Stimulated activated CD8-positive, alpha-beta memory T cell treated with anti-CD3 and anti-CD28 coated beads, Interleukin-15, amount 100 ng/mL, for 48 hours (primary cell): ENCODE measurements around the gene IGF1.

Source experiments
- DNase-seq, 2 donors: peaks; one replicate each; pipeline ENCODE4 v3.0.0-alpha.2; 2020; ENCODE audit warnings: low read depth in 2 of 2

IGF1 gene

DNA sequence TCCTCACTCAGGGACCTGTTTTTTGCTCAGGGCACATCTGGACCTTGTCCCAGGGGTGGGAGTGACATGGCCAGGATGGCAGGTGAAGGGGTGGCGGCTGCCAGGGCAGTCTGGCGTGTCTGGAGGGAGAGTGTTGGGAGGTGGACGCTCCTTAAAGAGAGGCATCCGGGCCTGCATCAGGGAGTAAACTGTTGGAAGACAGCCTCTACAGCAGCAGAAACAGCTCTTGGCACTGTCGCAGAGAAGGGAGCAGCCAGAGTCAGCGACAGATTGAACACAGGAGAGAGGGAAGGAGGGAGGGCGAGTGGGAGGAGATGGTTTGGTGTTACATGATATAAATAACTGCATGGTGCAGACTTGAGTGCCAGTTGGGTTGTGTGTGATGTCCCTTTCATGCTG is 52.8 kb downstream of the IGF1 start:
- no peak for DNase-seq

DNA sequence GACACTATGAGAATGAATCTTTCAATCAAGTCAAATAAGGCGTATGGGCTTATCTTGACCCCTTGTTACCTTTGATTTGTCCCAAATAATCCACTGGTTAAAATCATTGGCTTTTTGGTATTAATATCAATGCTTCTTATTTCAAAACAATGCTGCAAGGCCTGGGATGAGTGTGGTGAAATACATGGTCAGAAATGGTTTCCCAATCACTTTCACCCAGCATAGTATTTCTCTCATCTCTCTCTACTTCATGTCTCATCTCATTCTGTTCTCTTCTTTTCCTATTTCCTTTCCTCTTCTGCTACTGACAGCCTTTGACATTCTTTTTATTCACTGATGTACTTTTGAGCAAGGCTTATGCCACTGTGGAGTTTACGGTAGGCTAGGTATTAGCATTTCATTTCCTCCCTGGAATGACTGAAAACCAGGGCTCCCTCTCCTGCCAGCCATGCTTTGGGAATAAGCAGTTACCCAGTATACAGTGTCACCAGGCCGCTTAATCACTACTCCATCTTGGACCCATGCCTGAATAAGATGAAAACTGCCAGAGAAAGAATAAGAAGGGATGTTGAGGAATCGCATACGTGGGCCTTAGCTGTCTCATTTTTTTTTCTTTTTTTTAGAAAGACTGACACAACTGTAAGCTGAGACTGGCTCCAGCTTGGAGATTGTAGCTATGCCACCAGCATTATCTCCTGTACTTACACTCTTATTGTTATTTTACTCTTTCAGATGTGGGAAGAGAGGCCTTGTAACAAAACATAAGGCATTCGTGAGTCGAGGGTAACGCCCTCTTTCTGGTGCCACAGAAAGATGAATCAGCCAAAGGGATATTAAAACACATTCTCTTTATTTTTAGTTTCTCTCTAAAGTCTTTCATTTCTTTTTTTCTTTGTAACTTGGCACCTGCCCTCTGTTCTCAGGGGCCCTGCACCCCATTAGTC is 53.5 kb downstream of the IGF1 start:
- no peak for DNase-seq

DNA sequence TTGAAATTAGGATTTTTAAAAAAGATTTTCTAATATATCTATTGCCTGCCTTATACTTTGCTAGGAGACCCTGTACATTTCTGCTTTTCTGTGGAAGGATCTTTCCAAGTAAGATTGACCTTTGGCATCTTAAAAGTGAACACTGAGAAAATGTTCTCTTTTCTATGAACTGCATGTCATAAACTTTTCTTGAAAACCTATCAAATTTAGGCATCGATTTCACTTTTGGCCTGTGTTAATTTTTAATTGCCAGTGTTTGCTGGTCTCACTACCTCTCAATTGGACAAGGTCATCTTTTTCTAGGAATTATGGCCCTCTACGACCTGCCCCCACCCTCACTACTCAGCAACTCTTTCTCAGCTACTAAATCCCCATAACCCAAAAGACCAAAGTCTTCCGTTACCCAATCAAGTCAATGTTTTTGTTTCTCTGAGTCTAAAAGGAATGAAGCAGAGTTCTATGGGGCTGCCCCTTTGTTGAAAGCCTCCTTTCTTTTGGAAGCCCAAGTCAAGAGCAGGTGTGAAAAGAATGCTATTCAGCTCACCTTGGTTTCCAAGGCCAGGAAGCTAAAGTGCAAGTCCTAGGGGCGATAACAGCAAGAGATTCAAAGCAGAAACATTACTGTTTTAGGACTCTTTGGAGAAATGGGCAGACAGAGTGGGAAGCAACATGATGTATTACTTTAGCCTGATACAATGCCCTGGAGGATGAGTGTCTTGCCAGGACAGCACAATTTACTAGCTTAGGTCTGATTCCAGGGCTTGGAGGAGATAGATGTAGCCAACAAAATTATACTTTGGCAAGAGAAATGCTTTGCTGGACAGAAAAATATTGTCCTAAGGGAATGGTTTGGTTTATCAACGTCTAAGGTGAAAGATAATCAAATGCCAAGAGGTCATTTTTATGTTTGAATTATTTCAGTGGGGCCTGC is 55.0 kb downstream of the IGF1 start:
- DNase-seq = no peak

DNA sequence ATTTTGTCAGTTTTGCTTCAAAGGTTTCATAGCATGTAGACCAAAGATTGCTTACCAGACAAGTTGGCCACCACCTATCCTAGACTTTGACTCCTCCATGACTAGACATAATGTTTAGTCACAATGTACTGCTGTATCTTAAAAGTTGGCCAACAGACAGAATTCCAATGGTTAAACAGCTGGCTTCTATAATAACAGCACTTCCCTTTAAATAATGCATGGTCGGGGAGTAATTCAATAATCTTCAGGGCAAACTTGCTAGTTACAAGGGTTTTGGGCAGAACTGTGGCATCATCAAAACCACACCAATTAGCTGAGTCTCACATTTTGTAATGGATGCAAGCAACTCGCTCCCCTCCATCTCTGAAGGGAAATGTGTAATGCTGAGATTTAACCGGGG is 56.9 kb downstream of the IGF1 start:
- no peak for DNase-seq

DNA sequence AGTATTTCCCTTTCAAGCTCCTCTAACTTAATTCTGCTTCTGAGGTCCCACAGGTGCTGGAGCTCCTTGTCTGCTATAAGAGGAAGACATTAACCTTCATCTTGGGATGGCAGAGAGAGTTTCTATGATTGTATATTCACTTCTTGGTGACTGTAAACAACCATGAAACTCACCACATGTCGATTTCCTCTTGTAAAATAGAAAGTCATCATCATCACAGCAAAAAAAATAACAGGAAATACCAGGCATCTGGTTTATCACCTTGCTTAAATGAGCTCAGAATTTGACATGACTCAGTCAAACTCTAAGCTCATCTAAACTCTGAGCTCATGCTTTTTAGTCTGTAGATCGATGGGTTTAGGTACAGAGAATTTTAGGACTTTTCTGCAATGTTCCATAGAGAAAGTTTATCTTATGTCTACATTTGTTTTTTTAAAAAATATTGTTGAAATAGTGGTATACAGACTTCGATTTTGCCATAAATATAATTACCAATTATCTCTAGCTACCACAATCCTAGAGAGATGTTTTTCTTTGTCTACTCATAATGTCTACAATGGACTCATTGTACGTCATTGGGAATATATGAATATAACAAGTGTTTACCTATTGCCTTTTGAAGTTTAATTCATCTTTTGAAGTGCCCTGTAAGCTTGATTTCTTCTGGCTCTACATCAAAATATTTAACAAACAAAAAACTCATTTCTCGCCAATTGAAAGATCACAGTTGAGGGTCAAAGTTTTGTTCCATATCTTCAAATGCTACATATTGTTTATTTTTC is 58.4 kb downstream of the IGF1 start:
- no peak for DNase-seq

DNA sequence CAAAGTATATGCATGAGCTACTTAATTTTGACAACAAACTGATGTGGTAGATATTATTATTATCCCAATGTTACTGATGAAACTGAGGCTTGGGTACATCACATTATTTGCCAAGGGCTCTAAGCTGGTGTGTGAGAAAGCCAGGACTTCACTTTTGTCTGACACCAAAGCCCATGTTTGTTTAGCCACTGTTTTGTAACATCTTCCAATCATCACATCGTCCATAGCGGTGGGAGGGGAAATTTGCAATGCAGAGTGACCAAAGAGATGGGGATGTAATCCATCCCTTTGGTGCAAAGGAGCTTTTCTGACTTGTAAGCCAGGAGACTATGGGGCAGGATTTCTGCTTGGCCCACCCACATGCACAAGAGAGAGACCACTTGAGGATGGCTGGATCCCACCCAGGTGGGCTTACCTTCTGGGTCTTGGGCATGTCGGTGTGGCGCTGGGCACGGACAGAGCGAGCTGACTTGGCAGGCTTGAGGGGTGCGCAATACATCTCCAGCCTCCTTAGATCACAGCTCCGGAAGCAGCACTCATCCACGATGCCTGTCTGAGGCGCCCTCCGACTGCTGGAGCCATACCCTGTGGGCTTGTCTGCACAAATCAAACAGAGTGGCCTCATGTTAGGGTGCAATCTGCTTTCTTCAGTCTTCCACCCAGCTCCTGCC is 61.1 kb downstream of the IGF1 start:
- no peak for DNase-seq

DNA sequence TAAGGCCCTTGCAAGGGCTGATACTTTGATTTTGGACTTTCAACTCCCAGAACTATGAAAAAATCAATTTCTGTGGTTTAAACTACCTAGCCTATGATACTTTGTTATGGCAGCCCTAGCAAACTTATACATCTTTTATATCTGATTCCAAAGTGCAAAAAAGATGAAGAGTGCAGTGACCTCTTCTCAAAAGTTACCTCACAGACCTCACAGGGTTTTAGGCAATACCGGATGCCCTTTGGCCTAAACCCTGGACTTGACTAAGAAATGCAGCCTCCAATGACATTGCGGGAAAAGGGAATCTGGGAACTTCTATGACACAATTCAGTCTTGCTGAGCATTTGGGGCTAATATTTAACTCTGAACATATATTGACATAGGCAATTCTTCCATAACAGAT is 63.3 kb downstream of the IGF1 start:
- DNase-seq = no peak

DNA sequence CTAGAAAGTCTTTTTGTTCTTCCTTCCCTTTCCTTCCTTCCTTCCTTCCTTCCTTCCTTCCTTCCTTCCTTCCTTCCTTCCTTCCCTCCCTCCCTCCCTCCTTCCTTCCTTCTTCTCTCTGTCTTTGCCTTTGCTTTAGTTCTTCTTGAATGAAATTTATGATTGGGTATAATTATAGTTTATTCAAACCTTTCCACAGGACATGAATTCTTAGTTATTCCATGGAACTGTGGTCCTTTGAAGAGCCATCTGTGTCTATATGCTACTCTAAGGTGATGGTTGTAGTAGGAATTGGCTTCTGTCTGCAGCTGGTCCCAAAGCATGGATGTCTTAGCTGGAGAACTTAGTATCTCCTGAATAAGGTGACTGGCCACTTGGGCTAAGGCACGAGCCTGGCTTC is 64.8 kb downstream of the IGF1 start:
- no peak for DNase-seq

DNA sequence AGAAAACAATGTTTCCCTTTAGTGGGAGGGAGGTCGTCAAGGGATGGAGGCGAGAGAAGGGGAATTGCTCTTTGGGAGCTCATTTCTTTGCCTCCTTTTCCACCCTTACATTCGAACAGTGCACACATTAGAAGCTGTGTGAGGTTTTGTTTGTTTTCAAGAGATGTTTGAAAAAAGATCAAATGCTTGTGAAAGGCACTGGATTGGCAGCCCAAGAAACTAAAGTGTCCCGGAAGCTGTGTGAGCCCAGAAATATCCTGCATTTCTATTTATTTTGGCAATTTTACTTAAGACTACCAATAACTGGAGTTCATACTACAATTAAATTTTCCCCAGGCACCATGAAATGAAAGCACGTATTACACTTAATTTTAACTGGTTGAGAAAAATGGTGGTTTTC is 67.0 kb downstream of the IGF1 start:
- DNase-seq = no peak

DNA sequence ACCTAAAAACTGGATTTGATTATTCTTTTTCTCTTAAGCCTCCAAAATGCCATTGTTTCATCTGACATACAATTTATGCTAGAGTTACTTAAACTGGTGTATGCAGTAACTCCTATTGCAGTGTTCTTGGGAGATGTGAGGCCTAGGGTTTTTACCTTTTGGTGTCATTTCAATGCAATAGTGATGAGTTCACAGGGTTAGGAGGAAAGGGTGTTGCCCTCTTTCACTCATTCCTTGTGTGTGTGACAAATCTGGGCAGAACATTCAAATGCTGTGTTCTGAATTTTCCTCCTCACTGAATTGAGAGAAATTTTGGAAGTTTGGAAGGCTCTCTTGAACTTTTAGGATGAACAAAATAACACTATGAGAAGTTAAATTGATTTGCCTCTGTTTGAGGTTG is 69.9 kb downstream of the IGF1 start:
- no peak for DNase-seq

DNA sequence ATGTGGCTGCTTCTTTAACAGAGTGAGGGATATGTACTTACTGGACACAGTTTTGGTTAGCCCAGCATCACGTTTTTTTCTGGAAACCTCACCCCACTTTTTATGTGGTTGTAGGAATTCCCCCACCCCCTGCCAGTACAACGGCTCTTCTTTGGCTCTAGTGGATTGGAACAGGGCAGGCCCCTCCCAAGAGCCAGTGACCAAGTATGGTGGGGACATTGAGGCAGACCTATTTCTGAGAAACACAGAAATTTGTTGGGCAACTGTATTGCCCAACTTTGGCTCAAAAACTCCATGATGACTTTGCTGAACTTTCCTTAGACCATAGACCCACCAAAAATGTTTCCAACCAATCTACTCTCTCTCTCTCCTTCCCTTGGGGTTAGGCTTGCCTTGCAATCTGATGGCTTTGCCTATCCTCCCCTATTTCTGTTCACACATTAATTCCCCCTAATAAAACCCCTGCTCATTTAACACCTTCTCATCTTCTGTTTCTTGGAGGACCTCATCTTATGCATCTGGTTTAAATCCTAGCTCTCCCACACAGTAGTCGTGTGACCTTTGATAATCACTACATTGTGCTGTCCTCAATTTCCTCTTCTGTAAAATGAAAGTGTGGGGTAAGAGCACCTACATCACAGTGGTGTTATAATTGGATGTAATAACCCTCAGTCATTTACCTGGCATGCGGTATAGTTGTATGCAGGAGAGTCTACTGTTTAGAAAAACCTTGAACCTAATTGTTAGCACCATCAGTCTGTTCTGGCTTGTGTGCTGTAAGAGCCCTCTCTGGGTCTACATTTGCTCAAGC is 71.7 kb downstream of the IGF1 start:
- DNase-seq = peak in 1 of 2 donors; percentile 4

DNA sequence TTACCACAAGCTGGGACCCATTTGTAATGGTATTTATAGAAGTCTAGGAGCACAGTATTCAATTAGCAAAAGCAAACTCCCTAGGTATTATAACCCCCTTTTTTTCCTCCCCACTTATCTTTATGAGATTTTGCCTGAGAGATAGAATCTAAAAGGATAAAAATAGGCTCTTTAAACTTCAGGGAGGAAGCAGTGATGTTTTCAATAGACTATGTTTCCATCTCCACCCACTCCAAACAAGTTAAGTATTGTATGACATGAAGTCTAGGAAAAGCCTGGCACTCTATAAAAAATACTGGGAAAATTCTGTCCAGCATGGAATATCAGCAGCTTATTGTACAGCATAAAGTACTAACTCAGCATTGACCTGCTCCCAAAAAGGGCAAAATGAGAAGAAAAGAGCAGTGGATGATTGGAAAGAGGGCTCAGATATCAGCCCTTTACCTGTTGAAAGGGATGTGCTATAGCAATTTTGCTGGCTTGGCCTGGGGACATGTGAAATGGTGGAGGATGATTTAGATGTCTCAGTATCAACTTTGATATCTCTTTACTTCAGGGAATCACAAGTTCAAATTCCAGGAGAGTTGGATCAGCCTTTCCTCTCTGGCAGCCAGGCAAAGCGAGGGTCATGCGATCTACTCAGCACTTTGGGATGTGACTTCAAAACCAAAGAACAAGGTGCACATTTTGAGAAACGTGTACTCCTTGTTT is 72.4 kb downstream of the IGF1 start:
- DNase-seq = no peak

DNA sequence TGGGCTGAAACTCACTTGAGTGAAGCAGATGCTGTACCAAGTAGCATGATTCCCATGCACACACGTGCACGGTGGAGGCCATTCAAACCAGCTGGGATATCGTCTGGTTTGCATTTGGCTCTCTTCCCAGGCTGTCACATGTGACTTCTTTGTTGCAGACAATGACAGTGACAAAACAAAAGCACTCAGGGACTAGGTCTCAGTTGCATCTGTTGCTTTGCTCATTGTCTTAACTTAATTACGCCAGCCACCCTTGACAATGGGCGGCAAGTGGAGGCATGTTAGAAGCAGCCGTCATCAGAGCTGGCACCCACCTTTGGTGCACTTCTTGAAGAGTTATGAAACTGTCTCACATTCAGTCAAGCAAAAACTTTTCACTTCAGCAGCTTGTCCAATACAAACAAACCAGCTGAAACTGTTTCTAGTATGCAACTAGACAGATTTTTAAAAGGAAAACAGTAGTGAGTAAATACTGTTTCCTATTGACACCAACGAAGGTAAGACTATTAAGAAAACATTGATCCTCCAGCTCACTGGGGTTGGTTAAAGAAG is 74.3 kb downstream of the IGF1 start:
- no peak for DNase-seq

DNA sequence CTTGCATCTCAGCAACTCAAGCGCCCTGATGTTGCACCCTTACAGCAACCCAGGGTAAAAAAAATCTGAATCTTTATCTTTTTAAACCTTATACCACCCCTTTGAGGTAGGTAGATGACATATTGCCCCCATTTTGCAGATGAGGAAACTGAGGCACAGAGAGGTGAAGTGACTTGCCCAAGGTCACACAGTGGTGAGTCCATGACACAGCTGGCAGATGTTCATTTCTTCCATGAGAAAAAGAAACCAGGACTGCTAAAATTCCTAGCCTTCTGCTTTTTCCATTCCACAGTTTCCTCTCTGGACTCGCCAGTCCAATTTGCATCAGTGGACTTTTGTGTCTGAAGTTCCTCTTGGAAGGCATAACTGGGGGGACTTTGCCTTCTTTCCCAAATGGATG is 79.3 kb downstream of the IGF1 start:
- no peak for DNase-seq

DNA sequence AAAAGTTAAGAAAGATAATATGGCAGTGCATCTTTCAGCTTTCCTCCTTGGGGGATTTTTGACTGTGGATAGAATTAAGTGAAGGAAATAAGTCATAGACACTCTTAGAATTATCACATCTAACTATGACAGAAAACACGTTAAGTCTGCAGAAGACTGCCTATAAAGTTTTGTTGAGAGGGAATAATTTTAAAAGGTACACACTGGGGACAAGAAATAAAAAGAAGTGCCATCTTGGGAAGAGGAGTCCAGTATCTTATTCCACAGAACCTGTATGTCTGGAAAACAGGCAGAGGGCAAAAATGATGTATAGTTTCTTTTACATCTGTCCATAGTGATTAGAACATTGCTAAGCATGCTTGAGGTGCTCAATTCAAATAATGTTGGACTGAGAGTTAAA is 80.7 kb downstream of the IGF1 start:
- no peak for DNase-seq

DNA sequence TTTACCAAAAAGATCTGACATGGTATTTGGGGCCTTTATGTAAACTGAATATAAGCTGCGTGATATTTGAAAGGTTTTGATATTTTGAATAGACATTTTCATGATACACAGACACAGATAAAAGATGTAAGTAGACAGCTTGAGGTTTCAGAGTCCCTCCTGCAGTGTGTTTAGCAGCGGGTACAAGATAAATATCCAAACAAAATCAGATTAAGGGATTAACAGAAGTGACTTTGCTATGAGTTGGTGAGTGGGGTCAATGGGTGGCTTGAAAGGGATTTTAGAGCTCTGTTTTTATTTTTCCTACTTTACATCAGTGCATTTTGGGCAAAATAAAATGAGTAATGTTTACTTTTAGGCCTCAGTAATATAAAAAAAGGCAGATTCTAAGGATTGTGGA is 84.1 kb downstream of the IGF1 start:
- DNase-seq = no peak

DNA sequence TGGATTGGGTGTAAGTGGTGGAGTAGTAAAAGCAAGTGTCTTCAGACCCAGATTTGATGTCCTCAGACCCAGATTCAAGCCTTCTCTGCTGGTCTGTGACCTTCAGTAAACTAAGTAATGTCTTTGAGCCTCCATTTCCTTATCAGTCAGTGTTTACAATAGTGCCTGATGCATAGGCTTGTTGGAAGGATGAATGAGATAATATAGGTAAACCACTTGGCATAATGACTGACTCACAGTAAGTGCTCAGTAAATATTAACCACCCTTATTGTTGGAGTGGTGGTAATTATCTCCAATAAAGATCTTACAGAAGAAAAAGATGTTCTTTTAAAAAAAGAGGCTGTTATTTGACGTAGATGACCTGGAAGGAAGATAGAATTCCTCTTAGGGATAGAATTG is 86.2 kb downstream of the IGF1 start:
- no peak for DNase-seq

DNA sequence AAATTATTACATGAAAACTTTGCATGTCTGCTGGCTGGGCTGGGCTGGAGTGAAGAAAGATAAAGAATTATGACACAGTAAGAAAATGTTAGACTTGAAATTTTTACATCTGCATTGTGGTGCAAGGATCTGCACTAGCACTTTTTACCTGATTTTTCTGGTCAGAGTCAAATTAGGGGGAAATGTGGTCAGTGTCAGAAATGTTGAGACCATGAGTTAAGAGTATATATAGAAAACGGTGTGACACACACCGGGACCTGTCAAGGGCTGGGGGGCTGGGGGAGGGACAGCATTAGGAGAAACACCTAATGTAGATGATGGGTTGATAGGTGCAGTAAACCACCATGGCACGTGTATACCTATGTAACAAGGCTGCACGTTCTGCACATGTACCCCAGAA is 90.3 kb downstream of the IGF1 start:
- DNase-seq = no peak

DNA sequence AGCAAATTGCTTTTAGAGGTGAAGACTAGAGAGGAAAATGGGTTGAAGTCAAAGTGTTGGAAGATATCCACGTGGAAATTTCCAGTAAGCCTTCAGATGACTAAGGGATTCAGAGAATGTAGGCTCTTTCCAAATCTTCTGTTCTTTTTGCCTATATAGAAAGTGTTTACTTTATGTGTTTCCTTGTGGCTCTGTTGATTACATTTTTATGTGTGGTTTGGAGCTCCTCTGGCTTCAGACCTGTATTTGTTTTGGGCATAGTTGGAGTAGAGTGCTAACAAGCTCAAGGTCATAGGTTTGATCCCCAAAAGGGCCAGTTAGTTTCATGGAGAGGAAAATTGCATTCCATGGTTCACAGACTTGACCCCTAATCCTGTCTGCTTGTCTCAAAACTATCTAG is 91.9 kb downstream of the IGF1 start:
- no peak for DNase-seq

DNA sequence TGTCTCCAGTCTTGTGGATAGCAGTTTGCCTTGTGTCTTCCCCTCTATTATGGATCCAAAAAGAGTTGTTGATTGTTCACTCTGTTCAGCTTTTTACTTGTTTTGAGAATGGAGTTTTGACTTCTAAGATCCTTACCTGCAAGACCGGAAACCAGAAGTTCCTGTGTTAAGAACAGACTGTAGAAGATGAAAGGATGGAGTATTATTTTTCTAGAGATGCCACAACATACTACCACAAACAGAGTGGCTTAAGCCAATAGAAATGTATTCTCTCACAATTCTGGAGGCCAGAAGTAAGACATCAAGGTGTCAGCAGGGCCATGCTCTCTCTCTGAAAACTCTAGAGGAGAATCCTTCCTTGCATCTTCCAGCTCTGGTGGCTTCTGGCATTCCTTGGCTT is 95.0 kb downstream of the IGF1 start:
- DNase-seq = no peak
